RWPE1 (cell line): ENCODE results near the gene RETN.
A peak's percentile ranks its signal among the peaks of the same experiment; 100 is the strongest.

Experiments
- CTCF ChIA-PET: fragments of 350-600 bp; sonication (Branson Sonifier 250); formaldehyde crosslinking; extraction: SDS; loops from one replicate; lab custom pipeline; 2021; lab: Yijun Ruan, JAX
- POLR2A ChIA-PET: fragments of 400-600 bp; formaldehyde crosslinking; extraction: SDS; loops from one replicate; lab custom pipeline; 2020; ENCODE audit warnings: antibody characterized with exemption; ENCODE audit not compliant: low non-redundant PET; lab: Yijun Ruan, JAX
- DNase-seq: peaks from one replicate; pipeline ENCODE4 v3.0.0; 2012; ENCODE audit warnings: low spot score
- H3K27ac ChIP-seq: fragments of 450-650 bp; 2 replicates; pipeline ENCODE4 v1.5.1; 2017
- CTCF ChIP-seq: fragments of 450-650 bp; conservative IDR thresholded peaks from 2 replicates; pipeline ENCODE4 v1.5.1; 2017; ENCODE audit warnings: low read depth, mild to moderate bottlenecking

RETN gene

DNA sequence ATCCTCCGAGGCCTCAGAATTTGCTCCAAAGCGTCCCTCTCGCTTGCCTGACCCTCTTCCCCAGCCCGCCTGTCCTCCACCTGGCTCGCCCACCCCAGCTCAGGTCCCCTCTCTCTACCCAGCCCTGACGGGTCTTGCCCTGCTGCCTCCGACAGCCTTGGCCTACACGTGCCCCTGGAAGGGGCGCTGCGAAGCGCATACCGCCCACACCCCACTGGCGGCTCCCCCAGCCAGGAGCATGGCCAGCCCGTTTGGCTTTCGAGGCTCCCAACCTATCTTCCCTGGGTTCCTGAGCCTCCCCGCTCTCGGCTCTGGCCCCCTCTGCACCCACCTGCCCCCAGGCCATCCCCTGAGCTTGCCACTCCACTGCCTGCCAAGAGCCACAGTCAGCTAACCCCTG is 44.0 kb upstream of the RETN start:
- no peak for DNase-seq
- POLR2A ChIA-PET: interaction anchor here (0.6 kb wide), 1 partner anchor 189 kb away, joined by 13 read pairs; no protein-coding TSS in a partner anchor
- no peak for TF ChIP-seq CTCF
- CTCF ChIA-PET: no interaction called here
- H3K27ac ChIP-seq: no peak overlapping the region

DNA sequence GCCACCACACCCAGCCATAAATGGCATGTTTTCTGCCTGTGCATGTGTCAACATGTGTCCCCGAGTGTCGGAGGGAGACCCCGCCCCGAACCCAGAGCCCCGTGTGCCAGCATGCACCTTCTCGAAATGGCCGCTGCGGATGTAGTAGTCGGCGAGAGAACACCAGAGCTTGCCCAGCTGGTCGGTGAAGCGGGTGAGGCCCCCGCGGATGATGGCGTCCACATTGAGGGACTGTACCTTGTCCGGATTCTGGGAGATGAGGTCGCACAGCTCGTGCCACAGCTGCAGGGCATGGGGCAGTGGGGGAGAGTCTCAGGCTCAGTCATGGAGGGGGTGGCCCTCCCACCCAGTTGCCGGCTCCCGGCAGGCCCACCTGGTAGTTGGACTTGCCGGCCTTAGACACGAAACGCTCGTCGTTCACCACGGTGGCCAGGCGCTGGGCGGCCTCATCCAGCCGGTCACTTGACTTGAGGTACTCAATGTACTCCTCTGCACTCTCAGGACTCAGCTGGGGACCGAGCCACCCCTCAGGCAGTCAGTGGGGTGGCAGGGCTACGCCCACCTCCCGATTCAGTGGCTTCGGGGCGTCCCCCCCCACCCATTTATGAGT is 43.0 kb upstream of the RETN start:
- DNase-seq: no peak
- ChIA-PET CTCF (interaction anchor here (0.5 kb wide), 1 partner anchor 70 kb away, joined by 4 read pairs; no protein-coding TSS in a partner anchor), POLR2A (no interaction called here)
- H3K27ac ChIP-seq: no peak overlapping the region
- no peak for TF ChIP-seq CTCF

GRCh38 chr19:7627166-7627565 is 41.7 kb upstream of the RETN start:
- CTCF ChIA-PET: interaction anchor here (1.1 kb wide), 1 partner anchor 9 kb away, joined by 3 read pairs; no protein-coding TSS in a partner anchor
- no peak for TF ChIP-seq CTCF

DNA sequence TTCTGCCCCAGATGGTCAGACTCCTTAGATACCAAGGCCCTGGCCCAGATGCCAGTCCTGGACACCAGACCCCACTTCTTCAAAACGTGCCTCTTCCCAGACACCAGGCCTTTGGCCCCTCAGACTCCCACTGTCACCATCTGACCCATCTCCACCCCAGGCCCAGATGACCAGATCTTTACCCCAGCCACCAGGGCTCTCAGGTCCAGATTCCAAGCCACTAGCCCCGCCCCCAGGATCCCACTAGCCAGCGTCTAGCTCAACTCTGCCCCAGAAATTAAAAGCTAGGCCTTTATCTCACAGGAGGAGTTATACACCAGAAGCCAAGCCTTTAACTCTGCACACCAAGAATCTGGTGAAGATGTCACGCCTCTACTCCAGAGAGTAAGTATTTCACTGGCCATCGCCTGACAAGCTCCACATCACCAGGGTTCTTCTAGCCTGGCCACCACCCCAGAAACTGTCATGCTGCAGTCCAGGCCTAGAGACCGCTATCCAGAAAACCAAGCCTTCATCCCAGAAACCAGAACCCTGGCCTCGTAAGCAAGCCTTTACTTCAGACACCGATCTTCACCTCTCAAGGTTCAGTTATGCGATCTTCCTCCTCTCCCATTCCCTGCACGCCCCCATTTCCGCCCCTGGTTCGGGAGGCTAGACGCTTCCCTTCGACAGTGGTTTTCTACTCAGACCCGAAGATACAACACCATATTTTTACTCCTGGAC is 40.1 kb upstream of the RETN start:
- ChIA-PET CTCF (interaction anchor here (1.8 kb wide), 1 partner anchor 61 kb away, joined by 9 read pairs; no protein-coding TSS in a partner anchor), POLR2A (interaction anchor here (0.8 to 1.7 kb wide), 3 partner anchors 9 to 182 kb away, joined by 3 to 5 read pairs (median 4); no protein-coding TSS in a partner anchor)
- TF ChIP-seq CTCF: no peak
- H3K27ac ChIP-seq: peak overlapping the region; percentile 64
- no peak for DNase-seq

More at GRCh38 chr19:7627166-7627565, 41.7 kb upstream of the RETN start:
- POLR2A ChIA-PET: no interaction called here
- DNase-seq: no peak
- no peak overlapping the region for H3K27ac ChIP-seq

- DNase-seq: peak; percentile 99
- POLR2A ChIA-PET: interaction anchor here (0.6 to 1.7 kb wide), 4 partner anchors 10 to 182 kb away, joined by 3 to 5 read pairs (median 4); no protein-coding TSS in a partner anchor
- peak within 1 kb of the TSS; percentile 64 for H3K27ac ChIP-seq
- TF ChIP-seq CTCF: no peak
- CTCF ChIA-PET: interaction anchor here (1.8 kb wide), 1 partner anchor 61 kb away, joined by 9 read pairs; no protein-coding TSS in a partner anchor
Observed at GRCh38 chr19:7629347-7630054, 39.3 kb upstream of the RETN start, which contains the start of the genes PET100 and XAB2. Gene PET100 (plus strand): TSS chr19:7629793. CDS start chr19:7629834, 41 bp downstream. Gene XAB2 (minus strand): TSS chr19:7629545. CDS start chr19:7629527, 18 bp downstream.

DNA sequence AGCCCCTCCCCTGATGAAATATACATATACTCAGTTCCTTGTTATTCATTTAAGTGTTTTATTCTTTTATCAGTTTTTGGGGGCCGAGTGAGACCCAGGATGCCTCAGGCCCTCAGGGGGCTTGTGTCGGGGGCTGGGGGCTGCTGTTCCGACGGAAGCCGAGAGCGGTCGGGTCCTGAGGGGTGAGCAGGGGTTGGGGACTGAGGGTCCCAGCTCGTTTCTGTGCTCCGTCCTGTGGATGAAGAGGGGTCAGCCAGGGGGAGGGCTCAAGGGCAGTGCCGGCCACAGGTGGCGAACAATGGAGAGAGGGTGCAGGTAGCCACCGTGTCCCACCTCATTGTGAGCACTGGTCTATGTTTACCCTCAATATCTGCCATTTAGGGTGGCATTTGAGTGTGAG is 37.3 kb upstream of the RETN start:
- ChIA-PET POLR2A (no interaction called here), CTCF (no interaction called here)
- no peak for TF ChIP-seq CTCF
- H3K27ac ChIP-seq: no peak overlapping the region
- DNase-seq: no peak
